Neuron (in vitro differentiated cells): ENCODE data around the gene MED16.
A peak's percentile ranks its signal among the peaks of the same experiment; 100 is the strongest.

Experiments used
- H2AFZ ChIP-seq: one replicate; pipeline ENCODE4 v1.6.1; 2013; ENCODE audit warnings: low read depth, mild to moderate bottlenecking, inconsistent platforms, low read length, moderate library complexity
- H3K27me3 ChIP-seq: one replicate; pipeline ENCODE4 v1.6.1; 2013; ENCODE audit warnings: low read length; ENCODE audit not compliant: insufficient read depth
- H3K36me3 ChIP-seq: one replicate; pipeline ENCODE4 v1.6.1; 2013; ENCODE audit warnings: low read length; ENCODE audit not compliant: insufficient read depth
- H3K4me1 ChIP-seq: one replicate; pipeline ENCODE4 v1.6.1; 2013; ENCODE audit warnings: low read length; ENCODE audit not compliant: insufficient read depth
- H3K4me3 ChIP-seq: 2 replicates; pipeline ENCODE4 v1.5.1; 2013; ENCODE audit warnings: mild to moderate bottlenecking, low read length, moderate library complexity
- H3K9me3 ChIP-seq: one replicate; pipeline ENCODE4 v1.6.1; 2013; ENCODE audit warnings: low read length

The MED16 gene, protein sequence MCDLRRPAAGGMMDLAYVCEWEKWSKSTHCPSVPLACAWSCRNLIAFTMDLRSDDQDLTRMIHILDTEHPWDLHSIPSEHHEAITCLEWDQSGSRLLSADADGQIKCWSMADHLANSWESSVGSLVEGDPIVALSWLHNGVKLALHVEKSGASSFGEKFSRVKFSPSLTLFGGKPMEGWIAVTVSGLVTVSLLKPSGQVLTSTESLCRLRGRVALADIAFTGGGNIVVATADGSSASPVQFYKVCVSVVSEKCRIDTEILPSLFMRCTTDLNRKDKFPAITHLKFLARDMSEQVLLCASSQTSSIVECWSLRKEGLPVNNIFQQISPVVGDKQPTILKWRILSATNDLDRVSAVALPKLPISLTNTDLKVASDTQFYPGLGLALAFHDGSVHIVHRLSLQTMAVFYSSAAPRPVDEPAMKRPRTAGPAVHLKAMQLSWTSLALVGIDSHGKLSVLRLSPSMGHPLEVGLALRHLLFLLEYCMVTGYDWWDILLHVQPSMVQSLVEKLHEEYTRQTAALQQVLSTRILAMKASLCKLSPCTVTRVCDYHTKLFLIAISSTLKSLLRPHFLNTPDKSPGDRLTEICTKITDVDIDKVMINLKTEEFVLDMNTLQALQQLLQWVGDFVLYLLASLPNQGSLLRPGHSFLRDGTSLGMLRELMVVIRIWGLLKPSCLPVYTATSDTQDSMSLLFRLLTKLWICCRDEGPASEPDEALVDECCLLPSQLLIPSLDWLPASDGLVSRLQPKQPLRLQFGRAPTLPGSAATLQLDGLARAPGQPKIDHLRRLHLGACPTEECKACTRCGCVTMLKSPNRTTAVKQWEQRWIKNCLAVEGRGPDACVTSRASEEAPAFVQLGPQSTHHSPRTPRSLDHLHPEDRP

GRCh38 chr19:892894-893689 is at the start of gene MED16, which contains the start of gene RNU6-9:
TSS of gene MED16 (minus strand) at chr19:893187. CDS start at chr19:891131, 2,056 bp downstream.
TSS of gene RNU6-9 (plus strand) at chr19:893484.
- peaks cover 37% of the 10 kb centered on the region for H3K36me3 ChIP-seq
- peak within 1 kb of the TSS; percentile 98 for H3K4me3 ChIP-seq
- H2AFZ ChIP-seq: peak within 1 kb of the TSS; percentile 95
- H3K27me3 ChIP-seq: no peaks in the 10 kb centered on the region
- H3K4me1 ChIP-seq: peaks cover 5% of the 10 kb centered on the region
- H3K9me3 ChIP-seq: no peaks in the 10 kb centered on the region

DNA sequence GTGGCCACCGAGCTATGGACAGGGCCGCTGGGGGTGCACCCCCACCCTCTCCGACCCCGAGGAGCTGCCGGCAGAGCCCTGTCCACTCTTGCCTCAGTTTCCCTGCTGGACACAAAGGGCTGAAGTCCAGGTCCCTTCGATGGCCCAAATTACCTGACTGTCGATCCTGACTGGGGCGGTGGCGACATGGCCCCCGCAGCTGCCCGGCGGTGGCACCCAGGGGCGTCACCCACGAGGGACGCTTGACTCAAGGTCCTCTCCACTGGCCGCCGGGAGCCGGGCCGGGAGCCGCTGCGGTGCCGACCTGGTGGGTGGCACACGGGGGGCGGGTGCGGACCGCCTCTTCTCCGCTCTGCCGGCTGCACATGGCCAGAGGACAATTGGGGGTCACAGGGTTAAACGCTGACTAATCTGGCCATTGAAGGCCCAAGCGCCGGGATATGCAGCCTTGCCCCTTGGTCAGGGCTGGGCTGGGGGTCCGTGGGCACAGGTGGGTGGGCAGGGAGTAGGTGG is 49.2 kb upstream of the MED16 start:
- no peak overlapping the region for H2AFZ ChIP-seq
- H3K4me3 ChIP-seq: no peak overlapping the region
- peaks cover 9% of the 10 kb centered on the region for H3K4me1 ChIP-seq
- H3K36me3 ChIP-seq: peaks cover 2% of the 10 kb centered on the region
- peaks cover 9% of the 10 kb centered on the region for H3K9me3 ChIP-seq
- no peaks in the 10 kb centered on the region for H3K27me3 ChIP-seq

DNA sequence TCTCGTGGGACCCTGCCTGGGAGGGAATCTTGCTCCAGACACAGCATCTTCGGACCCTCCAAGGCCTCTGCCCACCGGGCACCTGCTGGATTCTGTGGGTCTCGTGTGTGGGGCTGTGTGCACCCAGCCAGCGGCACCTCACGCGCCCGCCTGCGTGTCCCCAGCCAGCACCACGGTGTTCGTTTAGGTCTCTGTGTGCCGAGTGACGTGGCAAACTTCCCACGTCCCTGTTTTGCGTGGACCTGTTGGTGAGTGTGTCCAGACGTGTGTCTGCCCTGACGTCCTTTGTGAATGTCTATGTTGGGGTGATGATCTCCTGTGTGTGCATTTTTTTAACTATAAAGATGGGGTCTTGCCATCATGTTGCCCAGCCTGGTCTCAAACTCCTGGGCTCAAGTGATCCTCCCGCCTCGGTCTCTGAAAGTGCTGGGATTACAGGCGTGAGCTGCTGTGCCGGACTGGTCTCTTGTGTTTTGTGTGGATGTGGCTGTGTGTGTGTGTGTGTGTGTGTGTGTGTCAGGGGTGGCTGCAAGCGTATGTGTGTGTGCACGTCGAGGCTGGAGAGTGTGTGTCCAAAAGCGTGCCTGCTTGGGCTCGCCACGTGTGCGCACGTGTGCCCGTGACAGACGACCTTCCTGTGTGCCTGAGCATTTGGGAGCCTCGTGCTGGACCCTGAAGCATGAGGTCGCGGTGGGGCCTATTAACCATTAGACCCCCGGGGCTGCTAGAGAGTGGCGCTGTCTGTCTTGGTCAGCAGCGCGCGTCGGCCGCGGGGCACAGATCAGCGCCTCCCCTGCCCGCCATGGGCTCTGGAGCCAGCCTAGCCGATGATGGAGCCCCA is 48.5 kb upstream of the MED16 start:
- H3K27me3 ChIP-seq: no peaks in the 10 kb centered on the region
- peaks cover 2% of the 10 kb centered on the region for H3K36me3 ChIP-seq

DNA sequence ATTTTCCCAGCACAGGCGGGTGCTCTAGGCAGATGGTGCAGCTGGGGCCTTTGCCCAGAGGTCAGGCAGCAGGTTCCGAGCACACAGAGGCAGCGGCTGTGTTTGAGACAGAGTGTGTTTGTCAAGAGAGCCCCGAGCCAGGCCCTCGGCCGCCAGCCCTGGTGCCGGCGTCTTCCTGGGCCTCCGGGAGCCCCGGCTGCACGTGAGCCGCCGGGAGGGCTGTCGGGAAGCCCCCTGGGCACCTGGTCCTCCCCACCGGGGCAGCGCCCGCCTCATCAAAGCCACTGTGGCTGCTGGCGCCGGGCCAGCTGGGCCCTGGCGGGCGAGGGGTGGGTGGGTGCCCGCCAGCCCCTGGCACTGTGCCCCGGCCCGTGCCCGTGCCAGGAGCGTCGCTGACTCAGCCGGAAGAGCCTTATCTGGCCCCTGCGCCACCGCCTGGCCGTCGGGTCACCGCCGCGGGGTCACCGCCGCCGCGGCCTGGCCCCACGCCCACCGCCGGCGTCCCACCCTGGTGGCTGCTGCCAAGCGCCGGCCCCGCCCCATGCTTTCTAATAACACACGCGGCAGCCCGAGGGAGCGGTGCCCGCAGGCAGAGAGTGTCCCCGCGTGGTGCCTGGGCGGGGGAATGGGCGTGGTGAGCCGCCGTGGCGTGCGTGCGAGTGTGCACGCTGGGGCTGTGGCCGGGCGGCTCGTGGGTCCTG is 47.8 kb upstream of the MED16 start:
- Histone ChIP-seq H3K9me3 (peaks cover 9% of the 10 kb centered on the region), H3K36me3 (peaks cover 2% of the 10 kb centered on the region), H3K4me1 (peaks cover 9% of the 10 kb centered on the region), H3K27me3 (no peaks in the 10 kb centered on the region), H3K4me3 (no peak overlapping the region), H2AFZ (no peak overlapping the region)

More for the DNA sequence above, 48.5 kb upstream of the MED16 start:
- H2AFZ ChIP-seq: no peak overlapping the region
- H3K9me3 ChIP-seq: peaks cover 9% of the 10 kb centered on the region
- H3K4me3 ChIP-seq: no peak overlapping the region
- H3K4me1 ChIP-seq: peaks cover 9% of the 10 kb centered on the region

- peaks cover 6% of the 10 kb centered on the region for H3K36me3 ChIP-seq
- no peak overlapping the region for H3K4me3 ChIP-seq
- H3K9me3 ChIP-seq: peaks cover 13% of the 10 kb centered on the region
- H3K27me3 ChIP-seq: no peaks in the 10 kb centered on the region
- no peak overlapping the region for H2AFZ ChIP-seq
- H3K4me1 ChIP-seq: peaks cover 9% of the 10 kb centered on the region
These were observed 46.9 kb upstream of the MED16 start for GRCh38 chr19:939922-940321.

DNA sequence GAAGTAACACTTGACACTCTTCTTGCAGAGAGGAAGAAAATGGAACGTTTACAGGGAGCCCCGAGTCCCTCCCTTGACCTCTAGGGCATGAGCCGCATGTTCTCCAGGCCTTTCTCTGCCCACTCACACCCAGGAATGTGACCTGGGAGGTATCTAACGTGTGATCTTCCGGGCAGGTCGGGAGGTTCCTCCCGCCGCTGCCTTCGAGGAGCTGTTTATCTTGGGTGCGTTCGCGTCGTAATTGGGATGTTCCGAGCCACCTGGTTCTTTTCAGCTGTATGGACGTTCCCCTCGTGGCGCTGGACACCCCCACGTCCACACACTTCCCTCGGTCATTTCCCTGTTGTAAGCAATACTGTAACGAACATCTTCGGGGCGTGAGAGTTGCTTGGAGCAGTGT is 46.5 kb upstream of the MED16 start:
- Histone ChIP-seq H2AFZ (no peak overlapping the region), H3K27me3 (no peaks in the 10 kb centered on the region), H3K36me3 (peaks cover 8% of the 10 kb centered on the region), H3K9me3 (peaks cover 13% of the 10 kb centered on the region), H3K4me3 (no peak overlapping the region), H3K4me1 (peaks cover 9% of the 10 kb centered on the region)

GRCh38 chr19:938233-938923 is 45.4 kb upstream of the MED16 start:
- Histone ChIP-seq H3K9me3 (peaks cover 10% of the 10 kb centered on the region), H3K4me3 (no peak overlapping the region), H2AFZ (no peak overlapping the region), H3K4me1 (peaks cover 9% of the 10 kb centered on the region), H3K36me3 (peaks cover 11% of the 10 kb centered on the region), H3K27me3 (no peaks in the 10 kb centered on the region)

GRCh38 chr19:937259-937694 is 44.3 kb upstream of the MED16 start:
- H3K27me3 ChIP-seq: no peaks in the 10 kb centered on the region
- H3K36me3 ChIP-seq: peaks cover 19% of the 10 kb centered on the region
- peaks cover 7% of the 10 kb centered on the region for H3K9me3 ChIP-seq
- H2AFZ ChIP-seq: no peak overlapping the region
- peaks cover 10% of the 10 kb centered on the region for H3K4me1 ChIP-seq
- H3K4me3 ChIP-seq: no peak overlapping the region

- Histone ChIP-seq H3K36me3 (peaks cover 24% of the 10 kb centered on the region), H3K4me3 (no peak overlapping the region), H2AFZ (no peak overlapping the region), H3K9me3 (peaks cover 7% of the 10 kb centered on the region), H3K4me1 (peaks cover 7% of the 10 kb centered on the region), H3K27me3 (no peaks in the 10 kb centered on the region)
These were observed 43.2 kb upstream of the MED16 start for GRCh38 chr19:936175-936546.

DNA sequence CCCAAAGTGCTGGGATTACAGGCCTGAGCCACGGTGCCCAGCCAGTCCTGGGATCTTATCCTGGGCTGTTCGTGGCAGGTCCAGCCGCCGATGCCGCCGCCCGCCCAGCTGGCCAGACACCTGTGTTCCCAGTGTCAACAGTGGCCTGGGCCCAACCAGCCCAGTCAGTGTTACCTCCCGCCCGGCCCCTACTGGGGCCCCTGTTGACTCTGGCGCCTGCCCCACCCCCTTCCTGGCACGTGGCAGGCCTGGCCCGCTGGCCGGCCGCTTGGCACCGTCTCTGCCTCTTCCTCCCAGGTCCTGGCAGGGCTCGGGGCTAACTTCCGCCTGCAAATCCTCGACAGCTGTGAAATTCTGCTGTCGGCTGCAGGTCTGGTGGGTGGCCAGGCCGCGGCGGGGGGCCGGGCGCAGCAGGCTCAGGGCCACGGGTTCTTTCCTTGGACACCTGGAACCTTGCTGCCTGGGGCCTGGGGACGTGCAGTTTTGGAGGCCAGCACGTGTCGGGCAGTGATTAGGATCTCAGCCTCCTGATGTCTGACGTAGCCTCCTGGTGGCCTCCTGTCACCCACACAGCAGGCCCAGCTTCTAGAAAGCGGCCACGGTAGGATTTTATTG is 42.0 kb upstream of the MED16 start:
- no peak overlapping the region for H2AFZ ChIP-seq
- H3K4me3 ChIP-seq: no peak overlapping the region
- H3K36me3 ChIP-seq: peaks cover 24% of the 10 kb centered on the region
- H3K4me1 ChIP-seq: peaks cover 7% of the 10 kb centered on the region
- peaks cover 7% of the 10 kb centered on the region for H3K9me3 ChIP-seq
- H3K27me3 ChIP-seq: no peaks in the 10 kb centered on the region
